GM19395 (cell line): ENCODE data around the gene IL17C.

ENCODE experiments used
- ATAC-seq: cut with Tn5 transposase; IDR thresholded peaks from one replicate; pipeline ENCODE4 v1.9.1; 2021; ENCODE audit warnings: mild to moderate bottlenecking, moderate library complexity; ENCODE audit not compliant: unreplicated experiment

Gene IL17C, protein sequence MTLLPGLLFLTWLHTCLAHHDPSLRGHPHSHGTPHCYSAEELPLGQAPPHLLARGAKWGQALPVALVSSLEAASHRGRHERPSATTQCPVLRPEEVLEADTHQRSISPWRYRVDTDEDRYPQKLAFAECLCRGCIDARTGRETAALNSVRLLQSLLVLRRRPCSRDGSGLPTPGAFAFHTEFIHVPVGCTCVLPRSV

DNA sequence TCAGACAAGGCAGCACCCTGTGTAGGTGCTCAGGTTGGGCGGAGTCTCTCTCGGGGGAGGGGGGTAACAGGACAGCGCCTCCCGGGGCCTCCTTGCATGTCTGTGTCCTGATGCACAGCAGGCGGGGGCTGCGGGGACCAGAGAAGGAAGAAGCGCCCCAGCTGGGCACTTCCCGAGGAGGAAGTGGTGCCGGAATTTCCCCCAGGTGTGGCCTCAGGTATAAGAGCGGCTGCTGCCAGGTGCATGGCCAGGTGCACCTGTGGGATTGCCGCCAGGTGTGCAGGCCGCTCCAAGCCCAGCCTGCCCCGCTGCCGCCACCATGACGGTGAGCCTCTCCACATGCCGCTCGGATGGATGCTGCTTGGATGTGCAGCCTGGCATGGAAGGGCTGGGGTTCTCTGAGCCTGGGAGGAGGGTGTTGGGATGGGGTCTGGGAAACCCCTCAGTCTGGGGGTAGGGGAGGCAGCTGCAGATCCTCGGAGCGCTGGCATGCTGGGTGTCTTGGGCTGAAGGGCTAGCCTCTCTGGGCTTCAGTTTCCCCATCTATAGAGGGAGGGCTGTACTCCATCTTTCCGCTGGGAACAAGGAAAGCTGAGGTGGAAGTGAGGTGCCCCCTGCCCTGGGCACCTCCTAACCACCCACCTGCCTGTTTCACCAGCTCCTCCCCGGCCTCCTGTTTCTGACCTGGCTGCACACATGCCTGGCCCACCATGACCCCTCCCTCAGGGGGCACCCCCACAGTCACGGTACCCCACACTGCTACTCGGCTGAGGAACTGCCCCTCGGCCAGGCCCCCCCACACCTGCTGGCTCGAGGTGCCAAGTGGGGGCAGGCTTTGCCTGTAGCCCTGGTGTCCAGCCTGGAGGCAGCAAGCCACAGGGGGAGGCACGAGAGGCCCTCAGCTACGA, at the start of gene IL17C:
IL17C (plus strand) TSS at position 250 of the 908 bp plus-strand sequence; CDS start at position 320, 70 bp downstream.
- ATAC-seq, result no peak

DNA sequence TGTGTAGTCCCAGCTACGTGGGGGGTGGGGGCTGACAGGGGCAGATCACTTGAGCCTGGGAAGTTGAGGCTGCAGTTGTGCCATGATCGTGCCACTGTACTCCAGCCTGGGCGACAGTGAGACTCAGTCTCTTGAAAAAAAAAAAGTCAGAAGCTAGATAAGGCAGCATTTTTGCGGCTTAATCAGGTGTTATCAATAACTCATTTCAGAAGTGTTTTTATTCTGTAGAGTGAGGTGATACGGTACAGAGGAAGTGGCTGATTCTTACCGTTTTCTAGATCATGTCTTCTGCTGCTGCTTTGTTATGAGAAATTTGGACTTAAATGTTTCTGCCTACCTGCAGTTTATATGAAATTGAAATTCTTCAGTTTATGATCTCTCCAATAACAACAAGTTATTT, 49.6 kb upstream of the IL17C start:
- no peak for ATAC-seq

DNA sequence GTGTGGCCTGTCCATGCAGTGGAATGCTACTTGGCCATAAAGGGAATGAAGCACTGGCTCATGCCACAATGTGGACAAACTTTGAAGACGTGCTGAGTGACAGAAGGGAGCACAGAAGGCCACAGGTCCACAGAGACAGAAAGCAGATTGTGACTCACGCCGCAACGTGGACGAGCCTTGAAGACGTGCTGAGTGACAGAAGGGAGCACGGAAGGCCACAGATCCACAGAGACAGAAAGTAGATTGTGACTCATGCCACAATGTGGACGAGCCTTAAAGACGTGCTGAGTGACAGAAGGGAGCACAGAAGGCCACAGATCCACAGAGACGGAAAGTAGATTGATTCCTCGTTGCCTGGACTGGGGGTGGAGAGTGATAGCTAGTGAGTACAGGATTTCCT, 48.9 kb upstream of the IL17C start:
- ATAC-seq, result no peak

DNA sequence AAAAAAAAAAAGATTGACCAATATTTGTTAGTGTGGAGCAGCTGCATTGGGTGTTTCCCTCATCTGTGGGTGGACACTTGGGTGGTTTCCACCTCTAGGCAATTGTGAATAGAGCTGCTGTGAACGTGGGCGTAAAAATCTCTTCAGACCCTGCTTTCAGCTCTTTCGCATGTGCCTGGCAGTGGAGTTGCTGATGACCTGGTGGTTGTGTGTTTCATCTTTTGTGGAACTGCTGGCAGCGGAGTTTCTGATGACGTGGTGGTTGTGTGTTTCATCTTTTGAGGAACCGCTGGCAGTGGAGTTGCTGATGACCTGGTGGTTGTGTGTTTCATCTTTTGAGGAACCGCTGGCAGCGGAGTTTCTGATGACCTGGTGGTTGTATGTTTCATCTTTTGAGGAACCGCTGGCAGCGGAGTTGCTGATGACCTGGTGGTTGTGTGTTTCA, 46.8 kb upstream of the IL17C start:
- no peak for ATAC-seq

DNA sequence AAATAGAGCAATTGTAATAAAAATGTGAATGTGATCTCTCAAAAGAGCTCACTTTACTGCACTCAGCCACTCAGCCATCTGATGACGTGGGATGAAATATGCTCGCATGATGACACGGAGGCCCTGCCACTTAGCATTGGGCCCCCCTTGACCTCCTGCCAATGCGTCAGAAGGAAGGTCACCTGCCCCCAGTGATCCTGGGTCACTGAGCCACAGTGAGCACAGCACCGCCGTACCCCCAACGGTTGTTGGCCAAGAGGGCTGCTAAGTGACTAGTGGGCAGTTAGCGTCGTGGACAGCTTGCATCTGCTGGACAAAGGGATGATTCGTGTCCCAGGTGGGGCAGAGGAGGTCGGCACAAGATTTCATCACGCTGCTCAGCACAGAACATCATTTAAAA, 45.3 kb upstream of the IL17C start:
- no peak for ATAC-seq

DNA sequence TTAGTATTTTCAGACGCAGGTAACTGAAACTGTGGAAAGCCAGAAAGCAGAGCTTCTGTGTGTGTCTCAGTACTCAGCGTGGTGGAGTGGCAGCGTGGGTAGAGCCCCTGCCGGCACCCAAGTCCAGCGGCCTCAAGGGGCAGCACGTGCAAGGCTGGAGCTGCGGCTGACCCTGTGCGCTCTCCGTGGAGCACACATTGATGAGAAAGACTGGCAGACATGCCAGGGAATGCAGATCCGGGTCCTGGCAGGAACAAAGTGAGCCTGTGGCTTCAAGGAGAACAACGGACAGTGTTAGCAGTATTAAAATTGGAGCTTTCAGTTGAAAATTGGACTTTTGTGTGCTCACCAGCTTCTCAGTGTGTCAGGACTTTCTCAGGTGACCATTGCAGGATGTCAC, 44.9 kb upstream of the IL17C start:
- ATAC-seq, result no peak

DNA sequence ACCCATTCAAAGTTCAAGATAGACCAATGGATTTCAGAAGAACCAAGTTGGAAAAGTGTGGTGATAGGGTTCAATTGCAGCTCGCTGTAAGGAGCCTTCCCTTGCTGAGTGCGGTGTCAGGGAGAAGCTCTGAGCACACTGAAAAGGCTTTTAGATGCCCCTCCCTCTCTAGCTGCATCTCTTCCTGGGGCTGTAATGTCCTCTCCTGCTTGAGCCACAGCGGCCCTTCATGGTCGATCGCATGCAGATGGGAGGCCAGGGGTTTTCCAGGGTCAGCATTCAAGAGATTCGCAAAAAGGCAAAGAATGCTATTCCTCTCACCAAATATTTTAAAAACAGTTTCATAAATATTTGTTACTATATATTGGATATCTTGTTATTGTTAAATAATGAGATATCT, 44.5 kb upstream of the IL17C start:
- no peak for ATAC-seq

DNA sequence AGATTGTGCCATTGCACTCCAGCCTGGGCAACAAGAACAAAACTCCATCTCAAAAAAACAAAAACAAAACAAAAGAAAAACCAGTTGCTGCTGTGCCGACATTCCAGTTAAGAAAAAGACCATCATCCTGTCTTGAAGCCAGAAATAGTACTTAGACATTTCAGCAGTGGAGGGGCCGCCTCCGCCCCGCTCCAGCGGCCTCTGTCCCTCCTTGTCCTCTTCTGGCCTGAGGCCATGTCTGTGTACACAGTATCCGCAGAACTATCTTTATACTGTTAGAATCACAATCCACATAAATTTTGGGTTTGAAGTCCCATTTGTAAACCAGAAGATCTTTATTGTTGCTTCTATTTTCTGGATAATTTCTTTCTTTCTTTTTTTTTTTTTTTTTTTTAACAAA, 43.3 kb upstream of the IL17C start:
- no peak for ATAC-seq

DNA sequence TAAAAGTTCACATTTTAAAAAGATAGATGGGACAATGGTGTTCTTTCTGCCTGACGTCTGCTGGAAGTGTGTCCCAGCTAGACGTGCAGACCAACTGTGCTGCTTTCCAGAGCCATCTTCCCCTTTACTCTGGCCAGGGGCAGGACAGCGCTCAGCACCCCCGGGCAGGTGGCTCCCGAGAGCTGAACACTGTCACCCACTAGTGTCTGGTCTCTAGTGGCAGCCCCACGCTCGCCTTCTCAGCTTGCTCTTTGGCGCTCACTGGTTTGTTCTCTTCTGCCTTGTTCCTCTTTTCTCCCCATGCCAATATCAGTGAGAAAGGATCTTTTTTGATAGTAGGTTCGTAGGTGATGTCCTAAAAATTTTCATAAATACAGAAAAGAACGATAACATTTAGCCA, 42.5 kb upstream of the IL17C start:
- no peak for ATAC-seq

DNA sequence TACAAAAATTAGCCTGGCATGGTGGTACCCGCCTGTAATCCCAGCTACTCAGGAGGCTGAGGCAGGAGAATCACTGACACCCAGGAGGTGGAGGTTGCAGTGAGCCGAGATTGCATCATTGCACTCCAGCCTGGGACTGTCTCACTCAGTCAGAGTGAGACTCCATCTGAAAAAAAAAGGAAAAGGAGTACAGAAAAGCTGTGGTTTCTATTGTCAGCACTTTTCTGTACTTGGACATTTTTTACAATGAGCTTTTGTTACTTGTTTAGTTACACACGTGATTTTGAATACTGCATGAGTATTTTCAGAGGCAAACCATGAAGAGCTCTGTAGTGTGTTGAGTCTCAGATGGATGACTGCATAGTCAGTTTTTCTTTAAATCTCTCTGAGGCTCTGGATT, 41.9 kb upstream of the IL17C start:
- no peak for ATAC-seq

DNA sequence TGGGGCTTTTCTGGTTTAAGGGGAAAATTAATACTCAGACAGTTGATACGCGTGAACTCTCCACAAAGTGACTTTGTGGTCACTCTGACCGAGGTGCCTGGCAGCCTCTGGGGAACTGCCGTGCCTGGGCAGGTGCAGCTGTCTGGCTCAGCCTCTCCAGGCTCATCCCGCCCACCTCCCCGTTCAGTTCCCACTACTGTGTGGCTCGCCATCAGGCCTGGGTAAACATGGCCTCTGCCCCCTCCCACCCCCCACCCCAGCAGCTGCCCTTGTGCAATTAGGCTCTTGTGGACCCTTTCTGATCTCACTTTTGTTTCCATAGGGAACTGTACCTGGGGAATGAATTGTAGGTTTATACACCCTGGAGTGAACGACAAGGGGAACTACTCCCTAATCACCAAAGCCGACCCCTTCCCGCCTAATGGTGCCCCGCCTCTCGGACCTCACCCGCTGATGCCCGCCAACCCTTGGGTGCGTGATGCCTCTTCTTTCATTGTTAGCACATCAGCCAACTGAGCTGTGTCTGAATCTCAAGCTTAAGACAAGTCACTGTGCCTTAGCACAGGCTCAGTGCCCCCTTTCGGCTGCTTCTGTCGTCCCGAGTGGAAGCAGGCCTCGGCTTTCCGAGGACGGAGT, 40.4 kb upstream of the IL17C start:
- no peak for ATAC-seq

DNA sequence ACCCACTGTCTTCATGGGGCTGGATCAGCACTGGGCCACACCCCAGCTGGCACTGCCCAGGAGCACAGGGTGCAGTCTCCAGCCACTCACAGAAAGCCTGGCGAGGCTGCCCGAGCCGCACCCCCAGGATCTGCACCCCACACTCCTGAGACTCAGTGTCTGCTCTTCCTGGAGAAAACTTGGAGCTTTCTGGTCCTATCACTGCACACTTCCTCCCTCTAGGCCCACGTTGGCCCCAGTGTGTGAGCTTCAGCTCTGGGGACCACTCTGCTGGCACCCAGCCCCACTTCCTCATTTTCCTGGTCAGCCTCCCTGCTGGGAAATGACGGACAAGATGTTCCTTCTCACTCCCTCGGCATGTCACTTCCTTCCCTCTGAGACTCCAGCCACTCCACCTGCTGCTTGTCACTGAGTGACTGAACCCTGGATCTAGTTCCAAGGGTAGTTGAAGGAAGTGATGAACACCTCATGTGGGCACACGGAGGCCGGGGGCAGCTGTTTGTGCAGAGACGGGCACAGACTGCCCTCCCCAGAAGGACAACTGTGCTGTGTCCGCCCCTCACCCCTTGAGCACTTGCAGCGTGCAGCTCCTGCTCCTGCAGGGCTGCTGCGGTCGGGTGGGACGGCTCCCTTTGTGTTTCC, 39.2 kb upstream of the IL17C start:
- no peak for ATAC-seq

DNA sequence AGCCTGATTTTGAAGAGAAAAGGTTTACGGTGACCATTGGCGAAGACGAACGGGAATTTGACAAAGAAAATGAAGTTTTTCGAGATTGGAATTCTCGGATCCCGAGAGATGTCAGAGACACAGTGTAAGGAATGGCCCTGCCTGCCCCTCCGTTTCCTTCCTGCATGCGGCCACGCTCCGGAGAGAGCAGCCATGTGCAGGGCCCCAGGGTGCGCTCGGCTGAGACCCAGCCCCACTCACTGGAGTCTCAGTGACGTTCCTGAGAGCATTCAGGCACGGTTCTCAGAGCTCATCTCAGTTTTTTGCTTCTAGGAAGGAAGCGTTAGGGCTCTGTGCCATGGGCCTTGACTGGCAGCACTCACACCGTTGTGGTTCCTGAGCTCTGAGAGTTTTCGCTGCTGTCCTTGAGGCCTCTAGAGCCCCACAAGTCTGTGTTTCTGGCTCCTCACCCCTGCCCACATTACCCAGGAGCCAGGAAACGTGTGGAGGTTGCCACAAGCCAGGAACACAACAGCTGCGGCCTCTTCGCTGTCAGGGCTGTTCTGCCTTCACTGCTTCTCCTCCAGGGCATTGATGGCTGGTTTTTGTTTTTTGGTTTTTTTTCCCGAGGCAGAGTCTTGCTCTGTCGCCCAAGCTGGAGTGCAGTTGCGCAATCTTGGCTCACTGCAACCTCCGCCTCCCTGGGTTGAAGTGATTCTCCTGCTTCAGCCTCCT, 38.4 kb upstream of the IL17C start:
- ATAC-seq, result no peak

DNA sequence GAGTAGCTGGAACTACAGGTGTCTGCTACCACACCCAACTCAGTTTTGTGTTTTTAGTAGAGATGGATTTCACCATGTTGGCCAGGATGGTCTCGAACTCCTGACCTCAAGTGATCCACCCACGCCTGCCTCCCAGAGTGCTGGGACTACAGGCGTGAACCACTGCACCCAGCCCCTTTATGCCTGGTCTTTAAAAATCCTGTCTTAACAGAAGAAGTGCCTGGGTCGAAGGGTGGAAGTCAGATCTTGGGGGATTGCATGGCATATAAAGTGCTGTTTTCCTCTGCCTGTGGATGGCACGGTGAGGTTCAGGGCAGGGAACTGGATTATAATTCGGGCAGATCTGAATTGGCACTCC, 37.9 kb upstream of the IL17C start:
- ATAC-seq, result no peak

DNA sequence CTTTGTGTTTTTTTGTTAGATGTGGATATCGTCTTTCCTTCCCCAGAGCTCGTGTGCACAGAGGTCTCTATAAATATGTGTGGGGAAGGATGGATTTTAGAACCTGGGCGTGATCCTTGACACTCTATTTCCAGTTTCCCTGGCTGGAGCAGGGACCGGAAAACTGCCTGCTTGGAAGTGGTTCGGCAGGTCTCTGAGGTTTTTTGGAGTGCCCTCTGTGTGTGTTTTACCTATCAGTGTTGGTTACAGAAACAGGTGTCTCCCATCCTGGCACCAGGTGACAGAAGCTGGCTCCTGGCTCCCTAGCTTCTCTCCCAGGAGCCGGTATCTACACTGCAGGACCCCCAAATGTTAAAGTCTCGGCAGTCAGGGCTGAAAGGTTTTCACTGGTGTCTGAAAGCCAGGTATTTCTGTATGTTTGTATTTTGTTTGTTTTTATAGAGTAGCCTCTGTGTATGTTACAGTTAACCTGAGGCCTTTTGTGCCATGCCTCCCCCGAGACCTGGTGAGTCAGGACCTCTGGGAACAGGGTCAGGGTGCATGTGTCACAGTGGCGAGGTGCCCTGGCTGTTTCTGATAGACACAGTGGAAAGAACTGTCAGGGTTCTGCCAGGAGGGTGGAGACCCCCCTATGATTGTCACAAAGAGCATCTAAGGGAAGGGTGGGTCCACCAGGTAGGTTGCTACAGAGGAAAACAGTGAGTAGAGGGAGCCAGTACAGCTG, 36.9 kb upstream of the IL17C start:
- ATAC-seq, result no peak

DNA sequence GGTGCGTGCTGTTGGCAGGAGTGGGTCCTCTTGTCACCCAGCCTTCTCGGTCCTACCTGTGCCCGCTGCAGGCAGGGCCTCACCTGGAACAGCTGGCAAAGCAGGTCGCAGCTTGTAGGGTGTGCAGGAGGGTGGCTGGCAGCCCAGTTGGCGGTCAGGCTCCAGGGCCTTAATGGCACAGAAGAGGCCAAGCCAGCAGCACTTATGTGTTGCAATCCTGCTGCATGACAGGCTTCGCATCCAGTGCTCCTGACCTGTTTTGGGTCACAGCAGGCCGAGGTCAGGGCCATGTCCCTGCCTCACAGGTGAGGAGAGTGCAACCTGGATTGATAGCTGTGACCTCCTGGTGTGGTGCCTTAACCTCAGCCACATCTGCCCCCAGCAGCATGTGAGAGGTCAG, 36.3 kb upstream of the IL17C start:
- ATAC-seq, result no peak

DNA sequence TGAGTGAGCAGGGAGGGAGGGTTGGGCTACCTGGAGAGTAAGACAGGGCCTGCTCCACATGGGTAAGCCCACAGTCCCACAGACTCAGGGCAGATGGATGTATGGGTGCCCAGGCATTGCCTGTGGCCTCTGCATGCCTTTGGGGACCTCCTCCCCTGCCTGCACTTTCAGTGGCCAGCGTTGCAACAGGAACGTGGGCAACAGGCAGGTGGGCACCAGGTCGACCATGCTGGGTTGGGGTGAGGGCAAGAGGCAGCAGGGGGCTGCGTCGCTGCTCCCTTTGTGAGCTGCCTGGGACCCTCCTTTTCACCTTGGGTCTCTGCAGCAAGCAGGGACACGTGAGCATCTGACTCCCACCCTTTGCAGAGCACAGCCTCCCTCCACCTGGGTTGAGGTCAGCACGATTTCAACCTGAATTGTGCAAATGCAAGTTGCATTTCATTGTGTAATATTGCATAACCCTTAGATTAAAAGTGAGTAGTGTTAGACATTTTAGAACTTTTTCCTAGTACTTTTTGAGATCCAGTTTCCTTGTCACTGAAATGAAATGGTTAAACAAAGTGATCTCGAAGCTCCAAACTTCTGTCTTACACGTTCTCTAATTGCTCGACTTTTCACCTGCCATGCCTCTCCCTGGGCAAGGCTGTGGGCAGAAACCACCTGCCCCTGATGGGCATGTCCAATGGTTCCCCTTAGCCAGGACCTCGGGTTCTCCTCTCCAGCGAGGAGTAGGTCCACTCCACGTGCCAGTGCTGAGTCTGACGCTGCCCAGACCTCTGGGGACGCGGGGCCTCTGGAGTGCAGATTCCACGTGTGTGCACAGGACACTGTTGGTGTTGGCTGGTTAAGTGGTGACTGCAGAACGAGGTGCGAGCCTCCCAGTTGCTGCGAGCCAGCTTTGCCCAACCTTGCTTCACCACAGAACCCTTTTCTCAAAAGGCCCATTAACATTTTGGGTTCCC, 32.9 kb upstream of the IL17C start:
- no peak for ATAC-seq

DNA sequence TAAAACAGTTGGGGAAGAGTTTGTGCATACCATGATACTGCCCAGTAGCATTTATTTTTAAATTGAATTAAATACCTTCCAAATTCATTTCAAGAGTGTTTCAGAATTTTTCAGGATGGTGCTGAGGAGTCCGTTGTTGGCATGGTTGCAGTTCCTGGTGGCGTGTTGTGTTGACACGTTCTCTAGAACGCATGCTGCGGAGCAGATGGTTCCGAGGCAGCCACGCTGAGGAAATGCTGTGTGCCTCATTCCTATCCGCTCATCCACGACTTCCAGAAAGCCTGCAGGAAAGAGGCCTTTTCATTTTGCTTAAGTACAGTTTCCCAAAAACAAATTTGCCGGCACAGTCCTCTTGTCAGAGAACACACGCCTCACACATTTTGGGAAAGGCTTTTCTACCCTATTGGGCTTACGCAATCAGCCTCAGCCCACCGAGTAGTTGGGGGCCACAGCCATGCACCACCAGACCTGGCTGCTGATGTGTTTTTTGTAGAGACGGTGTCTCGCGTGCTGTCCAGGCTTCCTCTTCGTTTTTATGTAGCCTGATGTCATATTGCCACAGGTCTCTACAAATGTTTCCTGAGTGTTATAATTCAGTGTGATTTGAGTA, 32.1 kb upstream of the IL17C start:
- ATAC-seq, result no peak

DNA sequence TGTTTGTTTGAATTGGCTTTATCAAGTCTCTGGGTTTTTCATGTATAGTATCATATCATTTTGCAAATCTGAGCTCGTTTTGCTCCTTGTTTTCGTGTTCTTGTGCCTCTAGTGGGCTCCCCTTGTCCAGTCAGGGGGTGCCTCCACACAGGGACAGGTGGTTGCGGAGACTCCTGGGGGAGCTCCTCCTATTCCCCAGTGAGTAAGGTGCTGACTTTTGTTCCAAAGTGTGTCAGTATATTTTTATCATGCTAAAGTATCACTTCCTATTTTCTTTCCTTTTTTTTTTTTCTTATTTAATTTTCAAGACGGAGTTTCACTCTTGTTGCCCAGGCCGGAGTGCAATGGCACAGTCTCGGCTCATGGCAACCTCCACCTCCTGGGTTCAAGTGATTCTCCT, 30.3 kb upstream of the IL17C start:
- no peak for ATAC-seq
